IMR-90 (cell line): ENCODE data around the gene HOXD8. TPM values are rescaled to one million over a fixed set of nuclear protein-coding genes. Genes with fewer than 3 reads are reported as not detected.

ENCODE experiments used
- ATAC-seq: fragments of 200-7000 bp; cut with Tn5 transposase; 2 replicates; pipeline ENCODE4 v1.9.1; 2020; ENCODE audit warnings: low read depth, mild to moderate bottlenecking, moderate library complexity
- BruUV-seq: library from RNA; stranded (reverse); fragments of 400-500 nt; replicated peaks from 2 replicates; lab custom pipeline; 2021; lab: Mats Ljungman, UMichigan
- CTCF ChIA-PET: fragments of 300-600 bp; formaldehyde crosslinking; extraction: SDS; loops from one replicate; lab custom pipeline; 2021; ENCODE audit warnings: antibody characterized with exemption; lab: Yijun Ruan, JAX
- POLR2A ChIA-PET: fragments of 300-600 bp; sonication (Branson Sonifier 250); formaldehyde crosslinking; loops from one replicate; lab custom pipeline; 2022; ENCODE audit warnings: antibody characterized with exemption; ENCODE audit not compliant: unreplicated experiment; lab: Charles Lee
- DNase-seq: peaks from one replicate; pipeline ENCODE4 v3.0.0; 2013
- H2AFZ ChIP-seq: replicated peaks from 2 replicates; pipeline ENCODE3; 2013; ENCODE audit warnings: low read length, mild to moderate bottlenecking; ENCODE audit not compliant: poor library complexity
- H2AK5ac ChIP-seq: 2 replicates; pipeline ENCODE4 v1.6.1; 2013; ENCODE audit warnings: low read depth, low read length, inconsistent platforms
- H2AK9ac ChIP-seq: replicated peaks from 2 replicates; pipeline ENCODE3; 2013; ENCODE audit warnings: mild to moderate bottlenecking, low read depth, low read length, moderate library complexity; ENCODE audit not compliant: poor library complexity
- H2BK120ac ChIP-seq: 2 replicates; pipeline ENCODE4 v1.6.1; 2013; ENCODE audit warnings: low read depth, low read length, inconsistent platforms
- H2BK15ac ChIP-seq: 3 replicates; pipeline ENCODE4 v1.6.1; 2013; ENCODE audit warnings: low read depth, low read length, inconsistent platforms
- H2BK20ac ChIP-seq: 2 replicates; pipeline ENCODE4 v1.6.1; 2013; ENCODE audit warnings: low read depth, mild to moderate bottlenecking, inconsistent platforms, low read length, moderate library complexity
- H2BK5ac ChIP-seq: 2 replicates; pipeline ENCODE4 v1.6.1; 2013; ENCODE audit warnings: mild to moderate bottlenecking, low read depth, low read length, inconsistent platforms; ENCODE audit not compliant: poor library complexity, severe bottlenecking
- H3K14ac ChIP-seq: replicated peaks from 2 replicates; pipeline ENCODE4 v1.6.1; 2013; ENCODE audit warnings: low read depth, low read length, inconsistent platforms
- H3K18ac ChIP-seq: 2 replicates; pipeline ENCODE4 v1.6.1; 2013; ENCODE audit warnings: low read depth, low read length, control low read depth
- H3K23ac ChIP-seq: 2 replicates; pipeline ENCODE4 v1.6.1; 2013; ENCODE audit warnings: low read depth, low read length, inconsistent platforms
- H3K27ac ChIP-seq: 2 replicates; pipeline ENCODE4 v1.5.1; 2013; ENCODE audit warnings: mild to moderate bottlenecking, control low read depth, low read length; ENCODE audit not compliant: insufficient read depth
- H3K27me3 ChIP-seq: 2 replicates; pipeline ENCODE4 v1.6.1; 2013; ENCODE audit warnings: low read length; ENCODE audit not compliant: control insufficient read depth, insufficient read depth
- H3K36me3 ChIP-seq: 2 replicates; pipeline ENCODE4 v1.6.1; 2013; ENCODE audit warnings: low read length, mixed read lengths; ENCODE audit not compliant: control insufficient read depth, insufficient read depth
- H3K4ac ChIP-seq: 2 replicates; pipeline ENCODE4 v1.6.1; 2013; ENCODE audit warnings: low read depth, low read length, inconsistent platforms
- H3K4me1 ChIP-seq: 2 replicates; pipeline ENCODE4 v1.6.1; 2013; ENCODE audit warnings: low read length, mixed read lengths; ENCODE audit not compliant: control insufficient read depth, insufficient read depth
- H3K4me2 ChIP-seq: 2 replicates; pipeline ENCODE4 v1.6.1; 2013; ENCODE audit warnings: low read depth, mild to moderate bottlenecking, control low read depth, low read length, moderate library complexity
- H3K4me3 ChIP-seq: 2 replicates; pipeline ENCODE4 v1.5.1; 2013; ENCODE audit warnings: low read depth, mild to moderate bottlenecking, control low read depth, low read length, moderate library complexity; ENCODE audit not compliant: insufficient read depth
- H3K56ac ChIP-seq: 2 replicates; pipeline ENCODE4 v1.6.1; 2013; ENCODE audit warnings: low read length, inconsistent platforms; ENCODE audit not compliant: insufficient read depth; ENCODE audit errors: extremely low read depth
- H3K79me1 ChIP-seq, 2 experiments: 2 replicates each; pipeline ENCODE4 v1.6.1; 2013; ENCODE audit warnings: low read length in 2 of 2, inconsistent platforms in 1 of 2, low read depth in 1 of 2
- H3K9ac ChIP-seq: 2 replicates; pipeline ENCODE4 v1.6.1; 2013; ENCODE audit warnings: low read depth, low read length, control low read depth
- H3K9me1 ChIP-seq: 2 replicates; pipeline ENCODE4 v1.6.1; 2013; ENCODE audit warnings: low read length, inconsistent platforms; ENCODE audit not compliant: insufficient read depth
- H3K9me3 ChIP-seq: 2 replicates; pipeline ENCODE4 v1.6.1; 2013; ENCODE audit warnings: low read length; ENCODE audit not compliant: control insufficient read depth, insufficient read depth
- H4K20me1 ChIP-seq: 2 replicates; pipeline ENCODE4 v1.6.1; 2013; ENCODE audit warnings: low read length, inconsistent platforms; ENCODE audit not compliant: insufficient read depth
- H4K5ac ChIP-seq: 2 replicates; pipeline ENCODE4 v1.6.1; 2013; ENCODE audit warnings: mild to moderate bottlenecking, low read depth, low read length, control low read depth
- H4K8ac ChIP-seq, 2 experiments: 2 replicates each; pipeline ENCODE4 v1.6.1; 2013; ENCODE audit warnings: low read depth in 2 of 2, low read length in 2 of 2, control low read depth in 1 of 2, inconsistent platforms in 1 of 2
- H4K91ac ChIP-seq: 2 replicates; pipeline ENCODE4 v1.6.1; 2013; ENCODE audit warnings: low read depth, low read length, inconsistent platforms; ENCODE audit not compliant: insufficient read depth
- RFX5 ChIP-seq: IDR thresholded peaks from 2 replicates; pipeline ENCODE4 v1.8.0; 2012; ENCODE audit warnings: low read depth, mild to moderate bottlenecking, low read length, moderate library complexity
- WGBS, 2 experiments: methylation state at CpG; one replicate each; pipeline versions ENCODE4 v1.1.5 to v1.1.7; 2013; ENCODE audit warnings: missing lambda C conversion rate in 2 of 2; ENCODE audit not compliant: insufficient read length in 1 of 2; ENCODE audit errors: extremely low coverage in 2 of 2; 5-methylcytosine and 5-hydroxymethylcytosine counted together
- dilution Hi-C: fragments of 300-500 bp; cut with HindIII; formaldehyde crosslinking; loops from one replicate; pipeline ENCODE4 v1.14.3; 2018; ENCODE audit warnings: low sequenced_read_pairs; ENCODE audit not compliant: unreplicated experiment
- in situ Hi-C: fragments of 300-500 bp; cut with MboI; formaldehyde crosslinking; loops from 3 replicates; pipeline ENCODE4 v1.14.3; 2019; ENCODE audit warnings: low sequenced_read_pairs, inconsistent platforms, mixed read lengths
- intact Hi-C: fragments of 100-400 bp; cut with micrococcal nuclease; formaldehyde crosslinking; loops from 2 replicates; pipeline ENCODE4 v1.10.0; 2022
- polyA plus RNA-seq, 3 experiments: library from polyadenylated mRNA; depleted of rRNA; stranded (reverse); fragments of >200 nt; gene quantifications; 2 replicates each; pipeline ENCODE4 v1.2.3, GENCODE V29; 2012; ENCODE audit warnings: low replicate concordance in 1 of 3
- total RNA-seq: library from RNA; depleted of rRNA; stranded (reverse); fragments of >200 nt; gene quantifications from 2 replicates; pipeline ENCODE4 v1.2.3, GENCODE V29; 2012
- TF ChIP-seq, protein P1 (sequence below): fragments of 150-350 bp; IDR thresholded peaks from 2 replicates; pipeline ENCODE4 v1.6.1; 2017; ENCODE audit warnings: mild to moderate bottlenecking, antibody characterized with exemption, low read length, low read depth
- TF ChIP-seq, protein P2 (sequence below): conservative IDR thresholded peaks from 2 replicates; pipeline ENCODE4 v1.5.1; 2012; ENCODE audit warnings: mild to moderate bottlenecking, low read depth, low read length, improper control_type of control experiment

The HOXD8 gene
- total and polyA plus RNA-seq, 2 of the 4 experiments (the other 2 are of a cell fraction): not detected

DNA sequence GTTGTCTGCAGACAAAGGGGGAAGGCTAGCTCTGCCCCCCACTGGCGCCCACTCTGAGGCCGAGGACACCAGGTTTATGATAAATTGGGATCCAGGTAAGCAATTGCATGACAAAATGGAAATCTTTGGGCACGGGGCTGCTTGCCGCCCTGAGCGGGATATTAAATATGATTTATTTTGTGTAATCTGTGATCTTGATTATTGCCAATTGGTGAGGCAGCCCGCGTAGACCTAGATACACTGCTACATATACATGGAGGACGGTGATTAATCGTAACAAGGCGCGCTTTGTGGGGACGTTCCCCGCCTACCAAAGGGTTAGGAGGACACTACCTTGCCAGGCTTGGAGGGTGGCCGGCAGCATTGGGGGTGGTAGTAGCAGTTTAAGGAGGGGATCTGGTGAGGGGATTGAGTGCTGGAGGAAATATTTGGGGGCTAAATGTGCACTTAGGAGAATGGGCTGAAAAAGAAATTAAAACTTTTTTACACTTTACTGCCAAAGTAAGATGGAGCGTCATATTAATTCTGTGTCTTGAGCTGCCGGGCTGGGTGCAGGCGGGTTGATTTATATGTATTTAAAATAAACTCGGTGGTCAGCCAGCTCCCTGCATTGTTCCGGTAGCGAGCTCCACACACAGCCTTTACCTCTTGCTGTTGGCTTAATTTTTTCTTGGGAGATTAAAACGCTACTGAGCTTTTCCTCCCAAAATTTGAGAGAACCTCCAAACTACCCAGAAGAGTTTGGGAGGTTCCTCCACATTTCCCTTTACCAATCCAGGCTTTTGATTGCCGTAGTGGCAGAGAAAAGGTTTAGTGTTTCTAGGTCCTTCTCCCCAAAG, 31.7 kb downstream of the HOXD8 start:
- no peak overlapping the region for H3K4me2 ChIP-seq
- peaks cover 21% of the 10 kb centered on the region for H3K9me3 ChIP-seq
- H2BK120ac ChIP-seq: no peak overlapping the region
- H3K4ac ChIP-seq: no peak overlapping the region
- H3K9me1 ChIP-seq: no peaks in the 10 kb centered on the region
- H3K14ac ChIP-seq: no peak overlapping the region
- no peaks in the 10 kb centered on the region for H3K79me1 ChIP-seq
- intact Hi-C loops: no loop called here
- BruUV-seq: no TSS peak
- H3K27me3 ChIP-seq: peaks cover 96% of the 10 kb centered on the region
- TF ChIP-seq, protein P1, sequence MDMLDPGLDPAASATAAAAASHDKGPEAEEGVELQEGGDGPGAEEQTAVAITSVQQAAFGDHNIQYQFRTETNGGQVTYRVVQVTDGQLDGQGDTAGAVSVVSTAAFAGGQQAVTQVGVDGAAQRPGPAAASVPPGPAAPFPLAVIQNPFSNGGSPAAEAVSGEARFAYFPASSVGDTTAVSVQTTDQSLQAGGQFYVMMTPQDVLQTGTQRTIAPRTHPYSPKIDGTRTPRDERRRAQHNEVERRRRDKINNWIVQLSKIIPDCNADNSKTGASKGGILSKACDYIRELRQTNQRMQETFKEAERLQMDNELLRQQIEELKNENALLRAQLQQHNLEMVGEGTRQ: no peak
- no peak for TF ChIP-seq RFX5
- TF ChIP-seq, protein P2, sequence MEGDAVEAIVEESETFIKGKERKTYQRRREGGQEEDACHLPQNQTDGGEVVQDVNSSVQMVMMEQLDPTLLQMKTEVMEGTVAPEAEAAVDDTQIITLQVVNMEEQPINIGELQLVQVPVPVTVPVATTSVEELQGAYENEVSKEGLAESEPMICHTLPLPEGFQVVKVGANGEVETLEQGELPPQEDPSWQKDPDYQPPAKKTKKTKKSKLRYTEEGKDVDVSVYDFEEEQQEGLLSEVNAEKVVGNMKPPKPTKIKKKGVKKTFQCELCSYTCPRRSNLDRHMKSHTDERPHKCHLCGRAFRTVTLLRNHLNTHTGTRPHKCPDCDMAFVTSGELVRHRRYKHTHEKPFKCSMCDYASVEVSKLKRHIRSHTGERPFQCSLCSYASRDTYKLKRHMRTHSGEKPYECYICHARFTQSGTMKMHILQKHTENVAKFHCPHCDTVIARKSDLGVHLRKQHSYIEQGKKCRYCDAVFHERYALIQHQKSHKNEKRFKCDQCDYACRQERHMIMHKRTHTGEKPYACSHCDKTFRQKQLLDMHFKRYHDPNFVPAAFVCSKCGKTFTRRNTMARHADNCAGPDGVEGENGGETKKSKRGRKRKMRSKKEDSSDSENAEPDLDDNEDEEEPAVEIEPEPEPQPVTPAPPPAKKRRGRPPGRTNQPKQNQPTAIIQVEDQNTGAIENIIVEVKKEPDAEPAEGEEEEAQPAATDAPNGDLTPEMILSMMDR: no peak
- no peak overlapping the region for H3K18ac ChIP-seq
- no peak overlapping the region for H3K23ac ChIP-seq
- no peak overlapping the region for H2BK15ac ChIP-seq
- WGBS, 2 experiments: no CpG with 5 or more reads among the region's 22 CpGs
- H2AFZ ChIP-seq: no peak overlapping the region
- dilution Hi-C loops: no loop called here
- no peak for DNase-seq
- no peaks in the 10 kb centered on the region for H3K4me1 ChIP-seq
- H2AK5ac ChIP-seq: no peak overlapping the region
- no peak overlapping the region for H4K5ac ChIP-seq
- no peak overlapping the region for H2BK5ac ChIP-seq
- H3K56ac ChIP-seq: no peak overlapping the region
- H4K8ac ChIP-seq: no peak overlapping the region
- H4K20me1 ChIP-seq: no peaks in the 10 kb centered on the region
- H3K36me3 ChIP-seq: no peaks in the 10 kb centered on the region
- ChIA-PET CTCF (interaction anchor here (0.8 kb wide), 1 partner anchor 38 kb away, joined by 3 read pairs; no protein-coding TSS in a partner anchor), POLR2A (no interaction called here)
- no peak overlapping the region for H3K27ac ChIP-seq
- no peak overlapping the region for H4K91ac ChIP-seq
- no peak for ATAC-seq
- H3K9ac ChIP-seq: no peak overlapping the region
- in situ Hi-C loops: no loop called here
- no peak overlapping the region for H3K4me3 ChIP-seq
- H2AK9ac ChIP-seq: no peak overlapping the region
- H2BK20ac ChIP-seq: no peak overlapping the region
